Measurements from ENCODE around the gene WNT5A.

WNT5A gene

GRCh38 chr3:55461896-55462295 is 25.2 kb downstream of the WNT5A start:
- peak; percentile 80 for DNase-seq (ENCODE audit: low read depth)
- TF ChIP-seq, protein P1, sequence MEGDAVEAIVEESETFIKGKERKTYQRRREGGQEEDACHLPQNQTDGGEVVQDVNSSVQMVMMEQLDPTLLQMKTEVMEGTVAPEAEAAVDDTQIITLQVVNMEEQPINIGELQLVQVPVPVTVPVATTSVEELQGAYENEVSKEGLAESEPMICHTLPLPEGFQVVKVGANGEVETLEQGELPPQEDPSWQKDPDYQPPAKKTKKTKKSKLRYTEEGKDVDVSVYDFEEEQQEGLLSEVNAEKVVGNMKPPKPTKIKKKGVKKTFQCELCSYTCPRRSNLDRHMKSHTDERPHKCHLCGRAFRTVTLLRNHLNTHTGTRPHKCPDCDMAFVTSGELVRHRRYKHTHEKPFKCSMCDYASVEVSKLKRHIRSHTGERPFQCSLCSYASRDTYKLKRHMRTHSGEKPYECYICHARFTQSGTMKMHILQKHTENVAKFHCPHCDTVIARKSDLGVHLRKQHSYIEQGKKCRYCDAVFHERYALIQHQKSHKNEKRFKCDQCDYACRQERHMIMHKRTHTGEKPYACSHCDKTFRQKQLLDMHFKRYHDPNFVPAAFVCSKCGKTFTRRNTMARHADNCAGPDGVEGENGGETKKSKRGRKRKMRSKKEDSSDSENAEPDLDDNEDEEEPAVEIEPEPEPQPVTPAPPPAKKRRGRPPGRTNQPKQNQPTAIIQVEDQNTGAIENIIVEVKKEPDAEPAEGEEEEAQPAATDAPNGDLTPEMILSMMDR (conservative IDR thresholded peaks at IDR 0.05; ENCODE audit: low read depth, low read length): no peak
- no peak overlapping the region for H3K4me3 ChIP-seq (ENCODE audit: low read depth, low read length)

GRCh38 chr3:55459838-55460237 is 27.3 kb downstream of the WNT5A start:
- TF ChIP-seq, protein P1 (conservative IDR thresholded peaks at IDR 0.05; ENCODE audit: low read depth, low read length): no peak
- no peak overlapping the region for H3K4me3 ChIP-seq (ENCODE audit: low read depth, low read length)
- no peak for DNase-seq (ENCODE audit: low read depth)

DNA sequence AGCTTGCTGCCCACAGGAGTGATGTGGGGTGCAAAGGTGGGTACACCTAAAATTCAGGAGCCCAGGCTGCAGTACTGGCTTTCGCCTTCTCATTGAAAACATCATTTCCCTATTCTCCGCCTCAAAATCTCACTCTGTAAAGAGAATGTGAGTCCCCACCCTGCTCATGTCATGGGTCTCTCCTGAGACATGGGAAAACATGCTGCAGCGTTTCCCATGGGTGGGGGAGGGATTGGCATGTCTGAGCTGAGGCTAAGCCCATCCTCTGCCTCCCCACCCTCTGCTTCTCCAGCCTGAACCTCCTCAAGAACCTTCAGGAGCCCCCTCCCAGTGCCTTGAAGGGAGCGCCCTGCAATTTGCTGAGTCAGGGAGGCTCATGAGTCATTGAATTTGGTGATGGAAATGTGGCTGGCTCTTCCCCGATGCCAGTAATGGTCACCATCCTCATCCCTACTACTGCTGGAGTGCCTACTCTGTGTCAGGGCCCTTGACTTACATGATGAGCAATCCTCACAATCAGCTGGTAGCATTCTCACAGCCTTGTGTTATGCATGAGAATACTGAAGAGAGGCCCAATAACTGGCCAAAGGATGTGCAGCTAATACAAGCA is 28.8 kb downstream of the WNT5A start:
- TF ChIP-seq, protein P1 (conservative IDR thresholded peaks at IDR 0.05; ENCODE audit: low read depth, low read length): no peak
- no peak overlapping the region for H3K4me3 ChIP-seq (ENCODE audit: low read depth, low read length)
- DNase-seq (ENCODE audit: low read depth): no peak

DNA sequence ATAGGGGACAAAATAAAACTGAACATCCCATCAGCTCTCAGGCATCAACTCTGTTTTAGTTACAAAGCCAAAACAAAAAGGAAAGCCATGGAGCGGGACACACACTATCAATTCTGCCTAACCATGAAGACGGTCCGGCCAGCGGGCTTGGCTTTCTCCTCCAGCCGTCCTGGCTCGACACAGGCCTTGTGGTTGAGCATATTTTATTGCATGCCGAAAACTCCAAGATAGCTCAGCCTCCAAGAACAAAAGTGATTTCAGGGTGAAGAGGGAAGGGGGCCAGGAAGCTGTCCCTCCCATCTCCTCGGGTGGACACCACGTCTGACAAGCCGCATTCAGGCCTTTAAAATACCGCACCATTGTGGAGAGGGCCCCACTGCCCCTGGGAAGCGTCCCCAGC is 31.2 kb downstream of the WNT5A start:
- DNase-seq (ENCODE audit: low read depth): no peak
- H3K4me3 ChIP-seq (ENCODE audit: low read depth, low read length): no peak overlapping the region
- TF ChIP-seq, protein P1 (conservative IDR thresholded peaks at IDR 0.05; ENCODE audit: low read depth, low read length): no peak

GRCh38 chr3:55454611-55455010 is 32.5 kb downstream of the WNT5A start:
- DNase-seq (ENCODE audit: low read depth): no peak
- H3K4me3 ChIP-seq (ENCODE audit: low read depth, low read length): no peak overlapping the region
- TF ChIP-seq, protein P1 (conservative IDR thresholded peaks at IDR 0.05; ENCODE audit: low read depth, low read length): no peak

DNA sequence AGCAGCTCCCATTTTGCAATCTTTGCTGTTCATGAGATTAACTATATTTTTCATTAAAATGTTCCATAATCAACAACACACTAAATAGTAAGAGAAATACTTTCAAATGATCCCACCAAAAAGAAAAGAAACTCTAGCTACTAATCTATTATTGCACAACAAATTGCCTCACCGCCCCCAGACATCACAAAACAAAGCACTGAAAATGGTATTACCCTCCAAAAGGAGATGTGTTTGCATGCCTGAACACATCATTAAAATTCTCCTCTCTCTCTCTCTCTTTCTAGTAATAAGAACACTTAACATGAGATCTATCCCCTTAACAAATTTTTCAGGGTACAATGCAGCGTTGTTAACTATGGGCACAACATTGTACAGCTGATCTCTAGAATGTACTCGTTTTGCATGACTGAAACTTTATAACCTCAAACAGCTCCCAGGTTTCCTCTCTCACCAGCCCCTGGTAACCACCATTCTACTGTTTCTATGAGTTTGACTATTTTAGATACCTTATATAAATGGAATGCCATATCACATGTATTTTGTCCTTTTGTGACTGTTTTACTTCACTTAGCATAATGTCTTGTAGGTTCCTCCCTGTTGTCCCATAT is 33.1 kb downstream of the WNT5A start:
- H3K4me3 ChIP-seq (ENCODE audit: low read depth, low read length): no peak overlapping the region
- TF ChIP-seq, protein P1 (conservative IDR thresholded peaks at IDR 0.05; ENCODE audit: low read depth, low read length): no peak
- DNase-seq (ENCODE audit: low read depth): no peak

DNA sequence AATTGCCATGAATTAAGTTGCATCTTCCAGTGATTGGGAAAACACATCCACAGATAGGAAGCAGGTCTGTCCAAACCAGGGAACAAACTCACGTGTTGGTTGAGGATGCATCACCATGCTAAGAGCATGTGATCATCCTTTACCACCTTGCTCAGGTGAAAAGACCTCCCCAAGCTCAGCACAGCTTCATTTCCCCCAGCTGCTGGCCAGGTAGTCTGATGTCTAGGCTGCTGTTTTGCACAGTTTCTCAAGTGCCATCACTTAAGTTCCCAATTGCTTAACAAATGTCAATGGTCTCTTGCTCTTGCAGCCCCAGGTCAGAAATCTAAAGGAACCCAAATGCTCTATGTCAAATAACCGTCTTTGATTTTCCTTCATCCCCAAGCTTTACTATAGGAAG is 34.2 kb downstream of the WNT5A start:
- TF ChIP-seq, protein P1 (conservative IDR thresholded peaks at IDR 0.05; ENCODE audit: low read depth, low read length): no peak
- H3K4me3 ChIP-seq (ENCODE audit: low read depth, low read length): no peak overlapping the region
- no peak for DNase-seq (ENCODE audit: low read depth)

All from choroid plexus epithelial cell (primary cell).